ENCODE data around the gene MGA. TPM values are rescaled to one million over a fixed set of nuclear protein-coding genes. Genes with fewer than 3 reads are reported as not detected.

The MGA gene
- total and polyA plus RNA-seq, 2 of the 8 experiments (the other 6 are each of a cell fraction or from before 2014, with no cell fraction given) = 7.6 to 53.2 TPM

DNA sequence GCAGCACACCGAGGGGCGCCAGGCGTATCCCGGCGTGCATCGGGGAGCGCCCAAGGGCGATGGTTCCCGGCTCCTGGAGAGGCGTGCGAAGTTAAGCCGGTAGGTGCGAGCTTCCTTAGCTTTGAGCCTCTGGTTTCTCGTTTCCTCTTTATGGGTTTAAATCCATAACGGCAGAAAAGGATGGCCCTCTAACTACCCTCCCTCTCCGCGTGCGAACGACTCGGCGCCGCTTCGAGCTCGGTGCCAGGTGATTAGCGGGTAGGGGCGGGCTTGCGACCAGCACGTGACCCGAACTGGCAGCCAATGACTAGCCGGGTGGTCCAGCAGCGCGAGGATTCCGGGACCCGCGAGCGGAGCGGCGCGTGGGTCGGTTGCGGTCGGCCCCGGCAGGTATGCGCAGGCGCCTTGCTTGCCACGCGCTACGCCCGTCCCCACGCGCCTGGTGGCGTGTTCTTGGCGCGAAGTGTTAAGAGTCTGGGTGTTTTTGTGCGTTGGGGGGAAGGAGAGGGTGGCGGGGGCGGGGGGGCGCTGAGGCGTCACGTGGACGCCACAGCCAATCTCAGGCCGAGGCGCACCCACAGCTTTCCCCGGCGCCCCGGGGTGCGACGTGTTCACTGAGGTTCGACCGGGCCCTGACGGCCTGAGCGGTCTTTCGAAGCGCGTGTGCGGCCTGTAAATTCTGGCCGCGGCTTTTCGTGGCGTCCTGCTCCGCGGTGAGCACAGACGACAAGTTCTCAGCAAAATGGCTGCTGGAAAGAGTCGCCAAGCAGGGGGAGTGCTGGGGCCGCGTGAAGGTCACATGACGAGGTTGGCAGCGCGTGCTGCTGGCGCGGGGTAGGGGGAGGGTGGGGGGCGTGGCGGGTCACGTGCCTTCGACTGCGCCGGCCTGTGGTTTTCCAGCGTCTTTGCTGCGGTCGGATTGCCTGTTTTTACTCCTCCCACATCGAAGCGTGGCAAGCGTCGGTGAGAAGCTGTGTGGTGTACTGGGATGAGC, 38.7 kb upstream of the MGA start:
- H2BK12ac ChIP-seq (ENCODE audit: low read depth, low read length) = peak overlapping the region; percentile 94
- H3K18ac ChIP-seq (ENCODE audit: extremely low read depth, low read length) = peak overlapping the region; percentile 93
- H3K27me3 ChIP-seq (replicated peaks in 1 of 4; ENCODE audit: control insufficient read depth in 3 of 4, extremely low read depth in 1 of 4, insufficient read depth in 3 of 4, low read length in 3 of 4) = peaks cover 0 to 6% (median 3%) of the 10 kb centered on the region in 4 experiments; a peak in 4 of 7 replicates
- H3K23me2 ChIP-seq (ENCODE audit: low read depth, low read length) = peaks cover 6% of the 10 kb centered on the region; the same call in 1 of the 2 replicates
- H3K79me2 ChIP-seq (ENCODE audit: control insufficient read depth in 1 of 2, insufficient read depth in 2 of 2, low read length in 2 of 2) = peaks cover 0 to 6% of the 10 kb centered on the region in 2 experiments; a peak in 1 of 4 replicates
- no peaks in the 10 kb centered on the region for H3K36me3 ChIP-seq (ENCODE audit: control insufficient read depth in 2 of 4, insufficient read depth in 4 of 4, low read length in 3 of 4)
- H3K4me2 ChIP-seq (ENCODE audit: insufficient read depth in 1 of 2, low read depth in 2 of 2, low read length in 2 of 2) = peak overlapping the region; percentile 74 to 96
- no peak overlapping the region for H3K27ac ChIP-seq (ENCODE audit: low read depth, low read length)
- peak overlapping the region; percentile 16 to 61 (median 39) for H3K4me3 ChIP-seq (ENCODE audit: extremely low read depth in 1 of 4, insufficient read depth in 2 of 4, low read depth in 3 of 4, low read length in 4 of 4)
- H3K9me3 ChIP-seq (ENCODE audit: insufficient read depth in 2 of 2, low read depth in 1 of 2, low read length in 1 of 2) = peaks cover 8 to 9% of the 10 kb centered on the region in 2 experiments; a peak in 3 of 4 replicates
- H3K23ac ChIP-seq (ENCODE audit: insufficient read length) = no peak overlapping the region
- H2BK120ac ChIP-seq (replicated peaks; ENCODE audit: low read depth, low read length) = no peak overlapping the region
- H3K79me1 ChIP-seq (ENCODE audit: low read depth, low read length) = no peaks in the 10 kb centered on the region
- peak overlapping the region; percentile 74 for H4K5ac ChIP-seq (ENCODE audit: insufficient read length, low read depth, low read length)
- H3K4me1 ChIP-seq (replicated peaks in 1 of 4; ENCODE audit: control insufficient read depth in 3 of 4, insufficient read depth in 4 of 4, low read length in 3 of 4) = peaks cover 0 to 7% (median 4%) of the 10 kb centered on the region in 4 experiments; a peak in 4 of 7 replicates
- H2AK5ac ChIP-seq (ENCODE audit: low read depth, low read length) = no peak overlapping the region
- ChIA-PET CTCF (ENCODE audit: partially characterized antibody) (no interaction called here), POLR2A (ENCODE audit: partially characterized antibody) (interaction anchor here (0.6 to 4.4 kb wide), 20 partner anchors 9 to 153 kb away, joined by 3 to 20 read pairs (median 4); partner anchors contain the start of genes MAPKBP1, MGA, RPAP1 and TYRO3)
- peak overlapping the region in 2 of 4 experiments; percentile 62 to 66; a peak in 3 of 7 replicates for H3K9ac ChIP-seq (replicated peaks in 1 of 4; ENCODE audit: extremely low read depth in 1 of 4, low read depth in 3 of 4, low read length in 3 of 4)
- H3K56ac ChIP-seq (replicated peaks; ENCODE audit: insufficient read length, low read depth, low read length) = no peak overlapping the region
- peak overlapping the region; percentile 57 for H3K4ac ChIP-seq (replicated peaks; ENCODE audit: insufficient read length, low read depth, low read length)
- H4K20me1 ChIP-seq (replicated peaks in 1 of 2; ENCODE audit: control insufficient read depth in 1 of 2, insufficient read depth in 2 of 2, low read length in 2 of 2) = no peaks in the 10 kb centered on the region
- no peak for FAIRE-seq
- H4K8ac ChIP-seq (ENCODE audit: extremely low read depth, insufficient read depth, low read length) = peak overlapping the region; percentile 97; the same call in 1 of the 2 replicates
- DNase-seq (ENCODE audit: low read depth in 1 of 2, low spot score in 2 of 2) = peak; percentile 60 to 85
- 5% methylated on average over 87 of the region's 104 CpGs; no CpG with 5 or more reads in 1 of the 2 experiments for WGBS, 2 experiments (ENCODE audit: extremely low coverage in 1 of 2, insufficient coverage in 1 of 2, insufficient read length in 1 of 2, insufficient replicate concordance in 2 of 2, low coverage in 1 of 2, low lambda C conversion rate in 2 of 2, missing lambda C conversion rate in 1 of 2)
- no peak overlapping the region for H3K14ac ChIP-seq (ENCODE audit: insufficient read length)
- 0 out of 2 replicates have a peak overlapping the region, but pooled peaks have one; percentile 61 for H2BK20ac ChIP-seq (ENCODE audit: low read length)
- peak overlapping the region; percentile 93 for H4K91ac ChIP-seq (replicated peaks; ENCODE audit: insufficient read length, low read length)
- H2BK5ac ChIP-seq (ENCODE audit: low read depth, low read length) = peak overlapping the region; percentile 49; the same call in 1 of the 2 replicates
- peak overlapping the region; percentile 43; the same call in 1 of the 2 replicates for H2AFZ ChIP-seq (ENCODE audit: low read length)
- H2BK15ac ChIP-seq (ENCODE audit: low read length) = no peak overlapping the region
- TF ChIP-seq CREB1 (IDR thresholded peaks at IDR 0.05) (peak; percentile 68), JUND (IDR thresholded peaks at IDR 0.05; ENCODE audit: low read length) (no peak), GABPA (IDR thresholded peaks at IDR 0.05; ENCODE audit: borderline replicate concordance, insufficient read depth, low read length) (no peak), BACH1 (IDR thresholded peaks at IDR 0.05; ENCODE audit: low read length) (peak; percentile 64; the same call in 1 of the 2 replicates), RNF2 (IDR thresholded peaks at IDR 0.05; ENCODE audit: borderline replicate concordance, low read depth, low read length, missing control alignments, poor library complexity, severe bottlenecking) (peak; percentile 89), KDM4A (IDR thresholded peaks at IDR 0.05; ENCODE audit: low read depth, low read length, severe bottlenecking) (peak; percentile 100), POU5F1 (IDR thresholded peaks at IDR 0.05; ENCODE audit: low read depth, low read length) (no peak), GTF2F1 (IDR thresholded peaks at IDR 0.05; ENCODE audit: borderline replicate concordance, low read depth, low read length) (peak; percentile 85), TBP (IDR thresholded peaks at IDR 0.05; ENCODE audit: low read depth, low read length) (peak; percentile 49)

All from H1 (cell line).